ENCODE results near the gene HK1.

Gene HK1

DNA sequence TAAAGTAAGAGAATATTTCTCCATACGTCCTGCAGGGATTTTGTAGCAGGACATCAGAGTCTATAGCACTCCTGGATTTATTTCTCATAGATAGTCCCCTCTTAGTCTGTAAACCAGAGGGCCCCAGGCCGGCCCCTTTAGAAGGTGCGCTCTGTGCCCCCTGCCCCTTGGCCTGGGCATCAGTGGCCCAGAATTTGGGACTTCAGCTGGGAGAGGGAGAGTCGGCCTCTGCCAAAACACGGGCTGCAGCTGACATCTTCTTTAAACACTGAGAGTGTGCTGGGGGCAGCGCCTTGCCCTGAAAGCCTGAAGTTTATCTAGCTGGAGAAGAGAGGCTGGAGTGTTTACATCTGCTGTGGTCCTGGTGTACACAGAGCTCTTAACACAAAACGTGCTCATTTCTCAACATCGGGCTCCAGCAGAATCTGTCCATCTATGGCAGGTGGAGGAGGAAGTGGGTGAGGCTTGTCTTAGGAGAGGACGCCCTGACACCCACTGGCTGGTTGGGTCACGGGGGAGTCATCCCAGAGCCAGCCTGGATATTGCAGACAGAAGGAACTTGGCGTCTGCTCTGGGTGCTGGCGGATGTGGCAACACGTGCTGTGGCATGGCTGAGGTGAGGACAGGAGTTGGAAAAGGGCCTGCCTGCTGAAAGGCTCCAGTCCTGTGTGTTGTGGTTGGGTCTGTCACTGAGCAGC, 143.5 kb downstream of the HK1 start:
- no peak overlapping the region for H3K9ac ChIP-seq (ENCODE audit: low read length)
- H3K23ac ChIP-seq (ENCODE audit: low read length), result no peak overlapping the region
- no peak overlapping the region for H4K5ac ChIP-seq (ENCODE audit: low read length)
- H3K4me3 ChIP-seq (ENCODE audit: low read length), result no peak overlapping the region
- no peaks in the 10 kb centered on the region for H3K36me3 ChIP-seq (ENCODE audit: control insufficient read depth, insufficient read depth, low read length)
- no peaks in the 10 kb centered on the region for H3K79me2 ChIP-seq (ENCODE audit: control insufficient read depth, insufficient read depth, low read length)
- no peak overlapping the region for H4K8ac ChIP-seq (ENCODE audit: low read depth, low read length)
- no peak for DNase-seq
- H3K18ac ChIP-seq (ENCODE audit: low read length), result no peak overlapping the region
- H3K4me1 ChIP-seq (ENCODE audit: control insufficient read depth, low read depth, low read length), result no peaks in the 10 kb centered on the region
- no peaks in the 10 kb centered on the region for H3K79me1 ChIP-seq (ENCODE audit: low read length)
- no peak overlapping the region for H3K4me2 ChIP-seq (ENCODE audit: low read length)
- no CpG with 5 or more reads among the region's 13 CpGs for WGBS (ENCODE audit: extremely low coverage, insufficient coverage, low lambda C conversion rate)
- H2BK5ac ChIP-seq (ENCODE audit: low read length), result no peak overlapping the region
- no peak overlapping the region for H2AK5ac ChIP-seq (ENCODE audit: low read length)
- no peaks in the 10 kb centered on the region for H3K27me3 ChIP-seq (ENCODE audit: insufficient read depth, low read length, poor library complexity)
- H2BK120ac ChIP-seq (ENCODE audit: low read depth, low read length), result no peak overlapping the region
- H2BK15ac ChIP-seq (replicated peaks; ENCODE audit: low read depth), result no peak overlapping the region
- H3K56ac ChIP-seq (ENCODE audit: low read length), result no peak overlapping the region
- H3K4ac ChIP-seq (ENCODE audit: low read depth, low read length), result no peak overlapping the region
- H3K27ac ChIP-seq (ENCODE audit: low read depth, low read length), result no peak overlapping the region

GRCh38 chr10:69422676-69423075, 144.4 kb downstream of the HK1 start:
- Histone ChIP-seq H2AK5ac (ENCODE audit: low read length) (no peak overlapping the region), H3K18ac (ENCODE audit: low read length) (no peak overlapping the region), H3K4me3 (ENCODE audit: low read length) (no peak overlapping the region), H3K4me1 (ENCODE audit: control insufficient read depth, low read depth, low read length) (no peaks in the 10 kb centered on the region), H3K27me3 (ENCODE audit: insufficient read depth, low read length, poor library complexity) (no peaks in the 10 kb centered on the region), H3K4ac (ENCODE audit: low read depth, low read length) (no peak overlapping the region), H3K27ac (ENCODE audit: low read depth, low read length) (no peak overlapping the region), H3K56ac (ENCODE audit: low read length) (no peak overlapping the region), H4K5ac (ENCODE audit: low read length) (no peak overlapping the region), H2BK15ac (replicated peaks; ENCODE audit: low read depth) (no peak overlapping the region), H2BK120ac (ENCODE audit: low read depth, low read length) (no peak overlapping the region), H4K8ac (ENCODE audit: low read depth, low read length) (no peak overlapping the region), H2BK5ac (ENCODE audit: low read length) (no peak overlapping the region), H3K79me1 (ENCODE audit: low read length) (no peaks in the 10 kb centered on the region), H3K9ac (ENCODE audit: low read length) (no peak overlapping the region), H3K4me2 (ENCODE audit: low read length) (no peak overlapping the region), H3K36me3 (ENCODE audit: control insufficient read depth, insufficient read depth, low read length) (no peaks in the 10 kb centered on the region), H3K23ac (ENCODE audit: low read length) (no peak overlapping the region), H3K79me2 (ENCODE audit: control insufficient read depth, insufficient read depth, low read length) (no peaks in the 10 kb centered on the region)
- DNase-seq, result no peak
- whole genome bisulfite sequencing (ENCODE audit: extremely low coverage, insufficient coverage, low lambda C conversion rate), result no CpG with 5 or more reads among the region's 4 CpGs

DNA sequence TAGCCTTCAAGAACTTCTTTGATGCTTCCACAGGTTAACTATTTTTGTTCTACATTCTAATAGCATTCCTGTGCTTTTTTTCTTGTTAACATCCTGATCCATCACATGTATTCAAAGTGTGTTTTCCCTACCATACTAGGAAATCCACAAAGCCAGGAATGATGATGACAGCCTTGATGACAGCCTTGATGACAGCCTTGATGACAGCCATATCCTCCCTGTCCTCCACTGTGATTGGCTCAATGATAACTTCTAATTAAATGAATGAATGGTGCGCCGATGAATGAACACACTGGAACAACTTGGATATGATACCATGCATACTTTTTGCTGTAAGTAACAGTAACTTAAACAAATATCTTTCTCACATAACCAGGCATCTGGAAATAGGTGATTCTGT, 146.7 kb downstream of the HK1 start:
- Histone ChIP-seq H3K23ac (ENCODE audit: low read length) (no peak overlapping the region), H4K8ac (ENCODE audit: low read depth, low read length) (no peak overlapping the region), H3K27ac (ENCODE audit: low read depth, low read length) (no peak overlapping the region)

DNA sequence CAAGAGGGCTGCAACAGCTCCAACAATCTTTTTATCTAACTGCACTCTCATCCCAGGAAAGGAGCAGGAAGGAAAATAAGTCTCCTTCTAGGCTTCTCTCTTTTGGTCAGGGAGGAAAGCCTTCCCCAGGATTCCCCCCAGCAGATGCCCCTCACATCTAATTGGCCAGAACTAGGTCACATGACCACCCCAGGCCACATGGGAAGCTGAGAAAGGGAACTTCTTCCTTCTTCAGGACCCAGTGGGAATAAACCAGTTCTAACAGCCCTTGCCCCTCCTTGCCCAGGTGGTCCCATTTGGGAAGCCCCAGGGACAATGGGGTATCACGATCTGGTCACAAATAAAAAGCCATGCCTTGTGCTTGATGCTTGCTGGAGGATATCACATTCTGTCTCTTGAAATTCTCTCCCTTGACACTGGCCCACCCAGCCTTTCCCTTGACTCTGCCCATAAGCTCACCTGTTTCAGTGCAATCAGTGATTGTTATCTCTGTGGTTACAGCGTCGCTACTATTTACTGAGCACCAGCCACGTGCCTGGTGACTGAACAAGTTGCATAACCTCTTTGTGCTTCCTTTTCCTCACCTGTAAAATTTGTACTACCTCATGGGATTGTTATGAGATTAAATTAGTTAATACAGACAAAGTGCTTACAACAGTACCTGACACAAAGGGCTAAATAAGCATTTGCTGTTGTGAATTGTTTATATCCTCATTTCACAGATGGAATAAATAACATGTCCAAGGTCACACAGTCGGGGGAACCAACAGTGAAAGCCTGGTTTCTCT, 147.4 kb downstream of the HK1 start:
- no peak for DNase-seq
- H2BK120ac ChIP-seq (ENCODE audit: low read depth, low read length), result no peak overlapping the region

More for the DNA sequence above, 146.7 kb downstream of the HK1 start:
- Histone ChIP-seq H3K79me2 (ENCODE audit: control insufficient read depth, insufficient read depth, low read length) (no peaks in the 10 kb centered on the region), H3K4me1 (ENCODE audit: control insufficient read depth, low read depth, low read length) (no peaks in the 10 kb centered on the region), H3K4ac (ENCODE audit: low read depth, low read length) (no peak overlapping the region), H3K4me3 (ENCODE audit: low read length) (no peak overlapping the region), H3K36me3 (ENCODE audit: control insufficient read depth, insufficient read depth, low read length) (no peaks in the 10 kb centered on the region), H3K79me1 (ENCODE audit: low read length) (no peaks in the 10 kb centered on the region), H2AK5ac (ENCODE audit: low read length) (no peak overlapping the region), H3K9ac (ENCODE audit: low read length) (no peak overlapping the region), H3K18ac (ENCODE audit: low read length) (no peak overlapping the region), H3K56ac (ENCODE audit: low read length) (no peak overlapping the region), H2BK120ac (ENCODE audit: low read depth, low read length) (no peak overlapping the region), H4K5ac (ENCODE audit: low read length) (no peak overlapping the region), H2BK5ac (ENCODE audit: low read length) (no peak overlapping the region), H2BK15ac (replicated peaks; ENCODE audit: low read depth) (no peak overlapping the region), H3K4me2 (ENCODE audit: low read length) (no peak overlapping the region), H3K27me3 (ENCODE audit: insufficient read depth, low read length, poor library complexity) (no peaks in the 10 kb centered on the region)
- no CpG with 5 or more reads among the region's 2 CpGs for WGBS (ENCODE audit: extremely low coverage, insufficient coverage, low lambda C conversion rate)
- DNase-seq, result no peak

GRCh38 chr10:69426376-69426727, 148.1 kb downstream of the HK1 start:
- Histone ChIP-seq H3K23ac (ENCODE audit: low read length) (no peak overlapping the region), H4K5ac (ENCODE audit: low read length) (no peak overlapping the region), H3K18ac (ENCODE audit: low read length) (no peak overlapping the region), H3K4me3 (ENCODE audit: low read length) (no peak overlapping the region), H3K9ac (ENCODE audit: low read length) (no peak overlapping the region), H2AK5ac (ENCODE audit: low read length) (no peak overlapping the region), H3K27me3 (ENCODE audit: insufficient read depth, low read length, poor library complexity) (no peaks in the 10 kb centered on the region), H3K36me3 (ENCODE audit: control insufficient read depth, insufficient read depth, low read length) (no peaks in the 10 kb centered on the region), H3K56ac (ENCODE audit: low read length) (no peak overlapping the region), H4K8ac (ENCODE audit: low read depth, low read length) (no peak overlapping the region), H3K4me2 (ENCODE audit: low read length) (no peak overlapping the region), H3K79me2 (ENCODE audit: control insufficient read depth, insufficient read depth, low read length) (no peaks in the 10 kb centered on the region), H2BK5ac (ENCODE audit: low read length) (no peak overlapping the region), H3K79me1 (ENCODE audit: low read length) (no peaks in the 10 kb centered on the region), H3K27ac (ENCODE audit: low read depth, low read length) (no peak overlapping the region), H2BK15ac (replicated peaks; ENCODE audit: low read depth) (no peak overlapping the region), H2BK120ac (ENCODE audit: low read depth, low read length) (no peak overlapping the region), H3K4ac (ENCODE audit: low read depth, low read length) (no peak overlapping the region), H3K4me1 (ENCODE audit: control insufficient read depth, low read depth, low read length) (no peaks in the 10 kb centered on the region)
- no peak for DNase-seq
- WGBS (ENCODE audit: extremely low coverage, insufficient coverage, low lambda C conversion rate), result no CpG with 5 or more reads among the region's 4 CpGs

More for the DNA sequence above, 147.4 kb downstream of the HK1 start:
- Histone ChIP-seq H3K36me3 (ENCODE audit: control insufficient read depth, insufficient read depth, low read length) (no peaks in the 10 kb centered on the region), H3K4me2 (ENCODE audit: low read length) (no peak overlapping the region), H3K23ac (ENCODE audit: low read length) (no peak overlapping the region), H3K79me2 (ENCODE audit: control insufficient read depth, insufficient read depth, low read length) (no peaks in the 10 kb centered on the region), H2BK15ac (replicated peaks; ENCODE audit: low read depth) (no peak overlapping the region), H3K79me1 (ENCODE audit: low read length) (no peaks in the 10 kb centered on the region), H4K8ac (ENCODE audit: low read depth, low read length) (no peak overlapping the region), H3K4me1 (ENCODE audit: control insufficient read depth, low read depth, low read length) (no peaks in the 10 kb centered on the region), H3K18ac (ENCODE audit: low read length) (no peak overlapping the region), H3K4me3 (ENCODE audit: low read length) (no peak overlapping the region), H3K9ac (ENCODE audit: low read length) (no peak overlapping the region), H4K5ac (ENCODE audit: low read length) (no peak overlapping the region), H3K27ac (ENCODE audit: low read depth, low read length) (no peak overlapping the region), H3K4ac (ENCODE audit: low read depth, low read length) (no peak overlapping the region), H3K56ac (ENCODE audit: low read length) (no peak overlapping the region), H2AK5ac (ENCODE audit: low read length) (no peak overlapping the region), H3K27me3 (ENCODE audit: insufficient read depth, low read length, poor library complexity) (no peaks in the 10 kb centered on the region), H2BK5ac (ENCODE audit: low read length) (no peak overlapping the region)
- WGBS (ENCODE audit: extremely low coverage, insufficient coverage, low lambda C conversion rate), result no CpG with 5 or more reads among the region's 5 CpGs

Data from mesendoderm (in vitro differentiated cells).